Measurements from ENCODE around the gene FAM131A.

The FAM131A gene

GRCh38 chr3:184355261-184356040 is 18.1 kb downstream of the FAM131A start:
- no peak for TF ChIP-seq CTCF (IDR thresholded peaks at IDR 0.05; ENCODE audit: control insufficient read depth, extremely low read depth, insufficient read depth)
- no peak overlapping the region for H3K4me3 ChIP-seq (ENCODE audit: low read depth, low read length)
- no peak for DNase-seq (ENCODE audit: low read depth)

GRCh38 chr3:184357248-184358123 is 20.1 kb downstream of the FAM131A start:
- no peak overlapping the region for H3K4me3 ChIP-seq (ENCODE audit: low read depth, low read length)
- DNase-seq (ENCODE audit: low read depth), result no peak
- no peak for TF ChIP-seq CTCF (IDR thresholded peaks at IDR 0.05; ENCODE audit: control insufficient read depth, extremely low read depth, insufficient read depth)

GRCh38 chr3:184358124-184358767 is 20.8 kb downstream of the FAM131A start:
- no peak for TF ChIP-seq CTCF (IDR thresholded peaks at IDR 0.05; ENCODE audit: control insufficient read depth, extremely low read depth, insufficient read depth)
- DNase-seq (ENCODE audit: low read depth), result no peak
- no peak overlapping the region for H3K4me3 ChIP-seq (ENCODE audit: low read depth, low read length)

- H3K4me3 ChIP-seq (ENCODE audit: low read depth, low read length), result no peak overlapping the region
- TF ChIP-seq CTCF (IDR thresholded peaks at IDR 0.05; ENCODE audit: control insufficient read depth, extremely low read depth, insufficient read depth), result no peak
- no peak for DNase-seq (ENCODE audit: low read depth)
Measured at GRCh38 chr3:184358921-184359350, 21.5 kb downstream of the FAM131A start.

- no peak for TF ChIP-seq CTCF (IDR thresholded peaks at IDR 0.05; ENCODE audit: control insufficient read depth, extremely low read depth, insufficient read depth)
- no peak for DNase-seq (ENCODE audit: low read depth)
- H3K4me3 ChIP-seq (ENCODE audit: low read depth, low read length), result no peak overlapping the region
Measured at GRCh38 chr3:184359610-184360009, 22.2 kb downstream of the FAM131A start.

- no peak for TF ChIP-seq CTCF (IDR thresholded peaks at IDR 0.05; ENCODE audit: control insufficient read depth, extremely low read depth, insufficient read depth)
- peak overlapping the region; percentile 96 for H3K4me3 ChIP-seq (ENCODE audit: low read depth, low read length)
- DNase-seq (ENCODE audit: low read depth), result no peak
Measured at GRCh38 chr3:184360070-184360928, 22.9 kb downstream of the FAM131A start.
